Measurements from ENCODE around the gene PIN4.

DNA sequence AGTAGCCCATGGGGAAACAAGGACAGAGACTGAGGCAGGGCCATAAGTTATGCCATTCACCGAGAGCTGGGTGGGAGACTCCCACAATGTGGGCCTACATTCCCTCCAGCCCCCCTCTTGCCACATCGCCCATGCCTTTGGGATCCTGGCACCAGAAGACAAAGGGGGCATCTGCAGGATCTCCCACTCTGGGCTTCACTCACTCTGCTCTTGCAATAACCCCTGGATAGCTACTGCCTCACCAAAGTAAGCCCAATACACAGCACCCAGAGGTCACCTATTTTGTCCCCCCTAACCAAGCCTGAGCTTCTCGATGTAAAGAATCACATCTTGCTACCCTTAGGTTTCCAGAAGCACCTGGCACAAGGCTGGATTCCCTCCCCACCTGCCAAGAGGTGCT is 49.1 kb upstream of the PIN4 start:
- TF ChIP-seq CHD2 (IDR thresholded peaks at IDR 0.05; ENCODE audit: low read length, partially characterized antibody) = no peak
- no peak for TF ChIP-seq POLR2AphosphoS5 (IDR thresholded peaks at IDR 0.05; ENCODE audit: low read depth, low read length)
- TF ChIP-seq, protein P1, sequence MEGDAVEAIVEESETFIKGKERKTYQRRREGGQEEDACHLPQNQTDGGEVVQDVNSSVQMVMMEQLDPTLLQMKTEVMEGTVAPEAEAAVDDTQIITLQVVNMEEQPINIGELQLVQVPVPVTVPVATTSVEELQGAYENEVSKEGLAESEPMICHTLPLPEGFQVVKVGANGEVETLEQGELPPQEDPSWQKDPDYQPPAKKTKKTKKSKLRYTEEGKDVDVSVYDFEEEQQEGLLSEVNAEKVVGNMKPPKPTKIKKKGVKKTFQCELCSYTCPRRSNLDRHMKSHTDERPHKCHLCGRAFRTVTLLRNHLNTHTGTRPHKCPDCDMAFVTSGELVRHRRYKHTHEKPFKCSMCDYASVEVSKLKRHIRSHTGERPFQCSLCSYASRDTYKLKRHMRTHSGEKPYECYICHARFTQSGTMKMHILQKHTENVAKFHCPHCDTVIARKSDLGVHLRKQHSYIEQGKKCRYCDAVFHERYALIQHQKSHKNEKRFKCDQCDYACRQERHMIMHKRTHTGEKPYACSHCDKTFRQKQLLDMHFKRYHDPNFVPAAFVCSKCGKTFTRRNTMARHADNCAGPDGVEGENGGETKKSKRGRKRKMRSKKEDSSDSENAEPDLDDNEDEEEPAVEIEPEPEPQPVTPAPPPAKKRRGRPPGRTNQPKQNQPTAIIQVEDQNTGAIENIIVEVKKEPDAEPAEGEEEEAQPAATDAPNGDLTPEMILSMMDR (IDR thresholded peaks at IDR 0.05) = no peak
- no peak for TF ChIP-seq GABPA (IDR thresholded peaks at IDR 0.05; ENCODE audit: low read depth)
- TF ChIP-seq, protein P2, sequence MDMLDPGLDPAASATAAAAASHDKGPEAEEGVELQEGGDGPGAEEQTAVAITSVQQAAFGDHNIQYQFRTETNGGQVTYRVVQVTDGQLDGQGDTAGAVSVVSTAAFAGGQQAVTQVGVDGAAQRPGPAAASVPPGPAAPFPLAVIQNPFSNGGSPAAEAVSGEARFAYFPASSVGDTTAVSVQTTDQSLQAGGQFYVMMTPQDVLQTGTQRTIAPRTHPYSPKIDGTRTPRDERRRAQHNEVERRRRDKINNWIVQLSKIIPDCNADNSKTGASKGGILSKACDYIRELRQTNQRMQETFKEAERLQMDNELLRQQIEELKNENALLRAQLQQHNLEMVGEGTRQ (IDR thresholded peaks at IDR 0.05; ENCODE audit: borderline replicate concordance, low read depth, low read length) = no peak
- TF ChIP-seq TCF12 (IDR thresholded peaks at IDR 0.05) = no peak
- TF ChIP-seq, protein P3, sequence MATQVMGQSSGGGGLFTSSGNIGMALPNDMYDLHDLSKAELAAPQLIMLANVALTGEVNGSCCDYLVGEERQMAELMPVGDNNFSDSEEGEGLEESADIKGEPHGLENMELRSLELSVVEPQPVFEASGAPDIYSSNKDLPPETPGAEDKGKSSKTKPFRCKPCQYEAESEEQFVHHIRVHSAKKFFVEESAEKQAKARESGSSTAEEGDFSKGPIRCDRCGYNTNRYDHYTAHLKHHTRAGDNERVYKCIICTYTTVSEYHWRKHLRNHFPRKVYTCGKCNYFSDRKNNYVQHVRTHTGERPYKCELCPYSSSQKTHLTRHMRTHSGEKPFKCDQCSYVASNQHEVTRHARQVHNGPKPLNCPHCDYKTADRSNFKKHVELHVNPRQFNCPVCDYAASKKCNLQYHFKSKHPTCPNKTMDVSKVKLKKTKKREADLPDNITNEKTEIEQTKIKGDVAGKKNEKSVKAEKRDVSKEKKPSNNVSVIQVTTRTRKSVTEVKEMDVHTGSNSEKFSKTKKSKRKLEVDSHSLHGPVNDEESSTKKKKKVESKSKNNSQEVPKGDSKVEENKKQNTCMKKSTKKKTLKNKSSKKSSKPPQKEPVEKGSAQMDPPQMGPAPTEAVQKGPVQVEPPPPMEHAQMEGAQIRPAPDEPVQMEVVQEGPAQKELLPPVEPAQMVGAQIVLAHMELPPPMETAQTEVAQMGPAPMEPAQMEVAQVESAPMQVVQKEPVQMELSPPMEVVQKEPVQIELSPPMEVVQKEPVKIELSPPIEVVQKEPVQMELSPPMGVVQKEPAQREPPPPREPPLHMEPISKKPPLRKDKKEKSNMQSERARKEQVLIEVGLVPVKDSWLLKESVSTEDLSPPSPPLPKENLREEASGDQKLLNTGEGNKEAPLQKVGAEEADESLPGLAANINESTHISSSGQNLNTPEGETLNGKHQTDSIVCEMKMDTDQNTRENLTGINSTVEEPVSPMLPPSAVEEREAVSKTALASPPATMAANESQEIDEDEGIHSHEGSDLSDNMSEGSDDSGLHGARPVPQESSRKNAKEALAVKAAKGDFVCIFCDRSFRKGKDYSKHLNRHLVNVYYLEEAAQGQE (IDR thresholded peaks at IDR 0.05; ENCODE audit: low read depth, low read length) = no peak
